Measurements from ENCODE around the gene ALOX5. TPM values are rescaled to one million over a fixed set of nuclear protein-coding genes. Genes with fewer than 3 reads are reported as not detected.

The ALOX5 gene
- total RNA-seq, 5 donors from 2014 or later (not counting 1 experiment from before 2014, with no cell fraction given): 13.8 to 39.8 (median 16.1) TPM

- Histone ChIP-seq H3K36me3 (ENCODE audit: control insufficient read depth in 2 of 2, extremely low read depth in 1 of 2, insufficient read depth in 1 of 2, low read length in 1 of 2) (no peaks in the 10 kb centered on the region), H3K4me1 (ENCODE audit: control insufficient read depth in 1 of 2, extremely low read depth in 1 of 2, insufficient read depth in 2 of 2, low read length in 2 of 2) (peaks cover 16 to 68% of the 10 kb centered on the region in 2 experiments), H3K27ac (ENCODE audit: low read length) (peak overlapping the region; percentile 80), H3K27me3 (replicated peaks in 1 of 2; ENCODE audit: control insufficient read depth in 2 of 2, extremely low read depth in 1 of 2, insufficient read depth in 2 of 2, low read length in 1 of 2) (peaks cover 0 to 16% of the 10 kb centered on the region in 2 experiments), H3K4me3 (ENCODE audit: control insufficient read depth in 1 of 2, extremely low read depth in 1 of 2, low read length in 1 of 2) (peak overlapping the region in 1 of 2 donors; percentile 64), H3K9me3 (no peaks in the 10 kb centered on the region)
- Mint-ChIP-seq H3K9me3 (no peaks in the 10 kb centered on the region), H3K27me3 (no peaks in the 10 kb centered on the region), H3K4me3 (peak overlapping the region; percentile 84 to 96 (median 85)), H3K4me1 (peaks cover 52 to 76% (median 74%) of the 10 kb centered on the region in 3 donors), H3K36me3 (no peaks in the 10 kb centered on the region), H3K27ac (peak overlapping the region; percentile 99)
- DNase-seq (peak; percentile 28 to 65 (median 43)), ATAC-seq (replicated peaks in 1 of 4) (peak; percentile 51 to 67 (median 54))
- 33% methylated on average over 14 of the region's 16 CpGs for whole genome bisulfite sequencing (ENCODE audit: insufficient coverage)
- POLR2A ChIA-PET: no interaction called here
- CTCF ChIA-PET: interaction anchor here in 1 of 2 donors (0.6 kb wide), 1 partner anchor 251 kb away, joined by 3 read pairs; no protein-coding TSS in a partner anchor
These were observed 46.6 kb downstream of the ALOX5 start for GRCh38 chr10:45420453-45421192.

- Histone ChIP-seq H3K9me3 (no peaks in the 10 kb centered on the region), H3K4me3 (ENCODE audit: control insufficient read depth in 1 of 2, extremely low read depth in 1 of 2, low read length in 1 of 2) (peak overlapping the region in 1 of 2 donors; percentile 23), H3K27me3 (replicated peaks in 1 of 2; ENCODE audit: control insufficient read depth in 2 of 2, extremely low read depth in 1 of 2, insufficient read depth in 2 of 2, low read length in 1 of 2) (peaks cover 0 to 16% of the 10 kb centered on the region in 2 experiments), H3K27ac (ENCODE audit: low read length) (peak overlapping the region; percentile 80), H3K4me1 (ENCODE audit: control insufficient read depth in 1 of 2, extremely low read depth in 1 of 2, insufficient read depth in 2 of 2, low read length in 2 of 2) (peaks cover 16 to 71% of the 10 kb centered on the region in 2 experiments), H3K36me3 (ENCODE audit: control insufficient read depth in 2 of 2, extremely low read depth in 1 of 2, insufficient read depth in 1 of 2, low read length in 1 of 2) (no peaks in the 10 kb centered on the region)
- CTCF ChIA-PET: interaction anchor here in 1 of 2 donors (0.6 kb wide), 1 partner anchor 250 kb away, joined by 3 read pairs; no protein-coding TSS in a partner anchor
- peaks cover 61 to 84% (median 82%) of the 10 kb centered on the region in 3 donors for H3K4me1 Mint-ChIP-seq
- ATAC-seq (replicated peaks in 1 of 4) (peak; percentile 26 to 61 (median 58)), DNase-seq (peak in 10 of 35 experiments; percentile 10 to 46 (median 32))
- H3K9me3 Mint-ChIP-seq: no peaks in the 10 kb centered on the region
- peak overlapping the region; percentile 84 to 96 (median 85) for H3K4me3 Mint-ChIP-seq
- no peaks in the 10 kb centered on the region for H3K27me3 Mint-ChIP-seq
- 36% methylated on average over 1 of the region's 7 CpGs for whole genome bisulfite sequencing (ENCODE audit: insufficient coverage)
- POLR2A ChIA-PET: interaction anchor here in 1 of 2 donors (1.0 kb wide), 1 partner anchor 49 kb away, joined by 3 read pairs; no protein-coding TSS in a partner anchor
- no peaks in the 10 kb centered on the region for H3K36me3 Mint-ChIP-seq
- H3K27ac Mint-ChIP-seq: peak overlapping the region; percentile 99
These were observed 47.4 kb downstream of the ALOX5 start for GRCh38 chr10:45421221-45422097.

DNA sequence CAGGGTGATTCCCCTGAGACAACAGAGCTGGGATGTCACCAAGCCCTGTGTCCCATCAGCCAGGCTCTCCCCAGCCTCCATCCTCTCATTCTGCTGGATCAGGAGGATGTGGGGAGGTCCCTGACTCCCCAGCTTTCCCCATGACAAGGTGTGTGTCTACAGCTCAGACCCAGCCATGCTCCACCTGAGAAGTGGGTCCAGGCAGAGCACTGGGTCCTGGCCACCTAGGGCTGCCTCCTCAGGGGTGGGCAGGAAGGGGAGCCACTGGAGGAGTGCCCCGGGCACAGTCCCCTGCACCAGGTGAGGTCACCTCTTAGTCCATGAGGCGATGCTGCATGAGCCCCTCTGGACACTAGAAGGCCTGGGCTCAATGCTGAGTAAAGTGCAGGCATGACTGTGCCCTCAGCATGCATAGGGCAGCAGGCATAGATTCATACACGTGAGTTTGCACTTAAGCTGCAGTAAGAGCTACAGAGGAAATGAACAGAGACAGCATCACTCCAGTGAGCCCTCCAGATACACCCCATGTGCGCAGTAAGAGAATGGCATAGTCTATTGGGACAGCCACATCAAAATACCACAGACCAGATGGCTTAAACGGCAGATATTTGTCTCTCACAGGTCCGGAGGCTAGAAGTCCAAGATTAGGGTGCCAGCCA, 48.3 kb downstream of the ALOX5 start:
- peaks cover 64 to 87% (median 83%) of the 10 kb centered on the region in 3 donors for H3K4me1 Mint-ChIP-seq
- POLR2A ChIA-PET: no interaction called here
- ATAC-seq (replicated peaks in 1 of 4) (peak in 3 of 4 experiments; percentile 14 to 32 (median 21)), DNase-seq (peak in 1 of 35 experiments; percentile 12)
- peaks cover 16 to 70% of the 10 kb centered on the region in 2 experiments for H3K4me1 ChIP-seq (ENCODE audit: control insufficient read depth in 1 of 2, extremely low read depth in 1 of 2, insufficient read depth in 2 of 2, low read length in 2 of 2)
- H3K36me3 ChIP-seq (ENCODE audit: control insufficient read depth in 2 of 2, extremely low read depth in 1 of 2, insufficient read depth in 1 of 2, low read length in 1 of 2): no peaks in the 10 kb centered on the region
- no peak overlapping the region for H3K4me3 ChIP-seq (ENCODE audit: control insufficient read depth in 1 of 2, extremely low read depth in 1 of 2, low read length in 1 of 2)
- H3K27me3 Mint-ChIP-seq: no peaks in the 10 kb centered on the region
- no peaks in the 10 kb centered on the region for H3K36me3 Mint-ChIP-seq
- H3K27ac ChIP-seq (ENCODE audit: low read length): peak overlapping the region; percentile 80
- H3K27ac Mint-ChIP-seq: peak overlapping the region; percentile 99
- no peaks in the 10 kb centered on the region for H3K9me3 Mint-ChIP-seq
- peak overlapping the region in 1 of 3 donors; percentile 96 for H3K4me3 Mint-ChIP-seq
- peaks cover 0 to 16% of the 10 kb centered on the region in 2 experiments for H3K27me3 ChIP-seq (replicated peaks in 1 of 2; ENCODE audit: control insufficient read depth in 2 of 2, extremely low read depth in 1 of 2, insufficient read depth in 2 of 2, low read length in 1 of 2)
- no peaks in the 10 kb centered on the region for H3K9me3 ChIP-seq
- 47% methylated on average over 4 of the region's 6 CpGs for WGBS (ENCODE audit: insufficient coverage)
- CTCF ChIA-PET: no interaction called here

DNA sequence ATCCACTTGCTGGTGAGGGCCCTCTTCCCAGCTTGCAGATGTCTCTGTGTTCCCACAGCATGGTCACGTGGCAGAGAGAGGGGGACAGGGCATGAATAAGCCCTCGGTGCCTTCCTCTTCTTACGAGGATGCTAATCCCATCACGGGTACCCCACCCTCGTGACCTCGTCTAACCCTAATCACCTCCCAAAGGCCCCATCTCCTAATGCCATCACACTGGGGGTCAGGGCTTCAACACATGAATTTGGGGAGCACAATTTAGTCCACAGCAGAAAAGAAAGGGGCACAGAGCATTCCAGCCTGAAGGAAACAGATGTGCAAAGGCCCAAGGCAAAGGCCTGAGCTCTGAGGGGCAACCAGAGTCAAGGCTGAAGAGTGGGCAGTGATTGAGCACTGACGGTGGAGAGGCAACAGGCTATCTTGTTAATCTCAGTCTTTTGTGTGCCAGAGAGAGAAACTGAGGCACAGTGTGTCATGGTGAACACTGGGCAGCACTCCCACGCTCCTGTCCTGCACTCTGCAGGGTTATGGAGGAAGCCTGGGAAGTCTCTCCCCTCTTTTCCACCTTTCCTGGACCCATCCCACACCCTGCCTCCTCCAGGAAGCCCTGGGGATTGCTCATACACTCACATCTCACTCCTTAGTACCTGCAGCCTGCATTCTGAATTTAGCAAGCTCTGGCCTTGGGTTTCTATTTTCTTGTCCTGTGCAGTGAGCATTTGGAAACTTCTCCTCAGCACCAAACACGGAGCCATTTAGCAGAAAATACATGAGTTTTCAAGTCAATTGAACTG, 49.0 kb downstream of the ALOX5 start:
- CTCF ChIA-PET: no interaction called here
- 80% methylated on average over 8 of the region's 9 CpGs for WGBS (ENCODE audit: insufficient coverage)
- H3K36me3 Mint-ChIP-seq: no peaks in the 10 kb centered on the region
- POLR2A ChIA-PET: no interaction called here
- peaks cover 58 to 79% (median 75%) of the 10 kb centered on the region in 3 donors for H3K4me1 Mint-ChIP-seq
- DNase-seq: no peak
- peaks cover 0 to 12% of the 10 kb centered on the region in 2 experiments for H3K27me3 ChIP-seq (replicated peaks in 1 of 2; ENCODE audit: control insufficient read depth in 2 of 2, extremely low read depth in 1 of 2, insufficient read depth in 2 of 2, low read length in 1 of 2)
- no peak overlapping the region for H3K4me3 Mint-ChIP-seq
- no peak for ATAC-seq (replicated peaks in 1 of 4)
- peak overlapping the region; percentile 80 for H3K27ac ChIP-seq (ENCODE audit: low read length)
- no peaks in the 10 kb centered on the region for H3K36me3 ChIP-seq (ENCODE audit: control insufficient read depth in 2 of 2, extremely low read depth in 1 of 2, insufficient read depth in 1 of 2, low read length in 1 of 2)
- no peak overlapping the region for H3K4me3 ChIP-seq (ENCODE audit: control insufficient read depth in 1 of 2, extremely low read depth in 1 of 2, low read length in 1 of 2)
- peaks cover 16 to 63% of the 10 kb centered on the region in 2 experiments for H3K4me1 ChIP-seq (ENCODE audit: control insufficient read depth in 1 of 2, extremely low read depth in 1 of 2, insufficient read depth in 2 of 2, low read length in 2 of 2)
- H3K9me3 ChIP-seq: no peaks in the 10 kb centered on the region
- no peaks in the 10 kb centered on the region for H3K9me3 Mint-ChIP-seq
- peak overlapping the region; percentile 99 for H3K27ac Mint-ChIP-seq
- H3K27me3 Mint-ChIP-seq: no peaks in the 10 kb centered on the region

GRCh38 chr10:45423976-45424499, 50.0 kb downstream of the ALOX5 start:
- peak overlapping the region; percentile 59 to 73 for H3K27ac Mint-ChIP-seq
- CTCF ChIA-PET: no interaction called here

More at GRCh38 chr10:45423976-45424499, 50.0 kb downstream of the ALOX5 start:
- Histone ChIP-seq H3K9me3 (no peaks in the 10 kb centered on the region), H3K4me1 (ENCODE audit: control insufficient read depth in 1 of 2, extremely low read depth in 1 of 2, insufficient read depth in 2 of 2, low read length in 2 of 2) (peaks cover 16 to 53% of the 10 kb centered on the region in 2 experiments), H3K4me3 (ENCODE audit: control insufficient read depth in 1 of 2, extremely low read depth in 1 of 2, low read length in 1 of 2) (no peak overlapping the region), H3K27ac (ENCODE audit: low read length) (no peak overlapping the region), H3K36me3 (ENCODE audit: control insufficient read depth in 2 of 2, extremely low read depth in 1 of 2, insufficient read depth in 1 of 2, low read length in 1 of 2) (no peaks in the 10 kb centered on the region), H3K27me3 (replicated peaks in 1 of 2; ENCODE audit: control insufficient read depth in 2 of 2, extremely low read depth in 1 of 2, insufficient read depth in 2 of 2, low read length in 1 of 2) (peaks cover 0 to 10% of the 10 kb centered on the region in 2 experiments)
- ATAC-seq (replicated peaks in 1 of 4) (no peak), DNase-seq (no peak)
- Mint-ChIP-seq H3K27me3 (peaks cover 0 to 2% of the 10 kb centered on the region in 2 donors), H3K36me3 (no peaks in the 10 kb centered on the region), H3K9me3 (no peaks in the 10 kb centered on the region), H3K4me1 (peaks cover 52 to 71% (median 66%) of the 10 kb centered on the region in 3 donors), H3K4me3 (no peak overlapping the region)
- POLR2A ChIA-PET: no interaction called here
- WGBS (ENCODE audit: insufficient coverage): 83% methylated on average over 2 of the region's 7 CpGs
